Stimulated activated CD8-positive, alpha-beta memory T cell treated with anti-CD3 and anti-CD28 coated beads, Interleukin-4, amount 100 ng/mL, for 24 hours (primary cell): Measurements from ENCODE around the gene HINT2.

Experiments
- DNase-seq: peaks from one replicate; pipeline ENCODE4 v3.0.0-alpha.2; 2020; ENCODE audit warnings: low read depth

HINT2 gene

DNA sequence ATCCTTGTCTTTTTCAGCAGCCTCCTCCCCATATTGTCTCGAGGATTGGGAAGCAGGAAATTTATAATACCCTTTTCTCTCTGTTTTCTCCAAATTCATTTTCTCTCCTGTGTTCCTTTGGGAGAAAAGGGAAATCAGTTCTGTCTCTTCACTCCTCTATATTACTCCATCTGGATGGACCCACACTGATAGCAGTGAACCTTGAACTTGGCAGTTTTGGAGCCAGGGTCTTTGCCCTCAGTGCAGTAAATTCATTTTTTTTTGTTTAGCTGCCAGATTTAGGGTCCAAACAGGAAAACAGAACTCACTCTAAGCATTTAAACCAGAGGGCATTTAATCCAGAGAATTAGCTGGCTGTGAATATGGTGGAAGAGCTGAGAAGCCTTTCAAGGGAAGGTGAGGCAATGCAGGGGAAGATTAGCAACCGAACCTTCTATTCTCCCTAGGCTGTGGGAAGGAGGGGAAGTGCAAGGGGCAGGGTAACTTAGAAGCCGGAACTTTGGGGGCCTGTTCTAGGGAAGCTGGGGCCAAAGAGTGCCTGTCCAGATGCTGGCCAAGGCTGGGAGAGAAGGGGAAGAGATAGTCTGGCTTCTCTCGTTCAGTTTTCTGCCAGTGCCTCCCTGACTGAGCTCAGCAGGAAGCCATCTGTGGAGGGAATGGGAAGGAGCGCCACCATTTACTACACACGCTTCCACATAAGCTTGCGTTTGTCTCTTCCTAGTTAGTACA is 39.8 kb downstream of the HINT2 start:
- DNase-seq: no peak

DNA sequence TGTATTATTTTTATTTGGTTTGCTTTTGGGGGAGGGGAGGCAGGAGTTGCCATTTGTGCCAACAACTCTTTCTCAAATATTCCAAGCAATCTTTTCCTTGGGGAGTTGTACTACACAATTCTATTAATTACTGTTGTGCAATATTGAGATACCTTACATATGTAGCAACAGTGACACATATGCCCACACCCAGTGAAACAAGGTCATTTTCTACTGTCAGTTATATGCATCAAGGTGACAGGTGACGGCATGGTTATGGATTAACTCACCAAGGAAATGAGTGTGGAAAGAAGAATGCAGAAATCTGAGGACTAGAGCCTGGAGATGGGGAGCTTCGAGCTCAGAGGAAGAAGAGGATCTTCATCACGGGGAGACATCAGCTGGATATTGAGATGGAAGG is 42.9 kb downstream of the HINT2 start:
- DNase-seq: no peak

DNA sequence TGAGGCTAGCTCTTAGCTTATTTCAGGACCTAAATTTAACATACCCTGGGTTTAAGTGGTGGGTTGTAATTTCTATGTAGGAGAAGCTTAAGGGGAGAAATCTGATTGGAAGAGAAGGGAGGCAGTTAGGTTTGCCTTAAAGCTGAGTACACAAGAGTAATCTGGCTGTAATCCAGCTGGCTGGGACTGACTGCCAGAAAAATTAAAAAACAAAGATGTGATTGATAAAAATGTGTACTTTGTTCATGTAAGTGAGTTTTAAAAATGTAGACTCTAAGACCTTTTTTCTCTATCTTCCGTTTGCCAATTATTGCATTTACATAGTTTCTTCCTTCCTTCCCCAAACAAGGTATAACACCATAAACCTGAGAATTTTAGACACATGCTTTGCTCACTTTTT is 43.3 kb downstream of the HINT2 start:
- no peak for DNase-seq

DNA sequence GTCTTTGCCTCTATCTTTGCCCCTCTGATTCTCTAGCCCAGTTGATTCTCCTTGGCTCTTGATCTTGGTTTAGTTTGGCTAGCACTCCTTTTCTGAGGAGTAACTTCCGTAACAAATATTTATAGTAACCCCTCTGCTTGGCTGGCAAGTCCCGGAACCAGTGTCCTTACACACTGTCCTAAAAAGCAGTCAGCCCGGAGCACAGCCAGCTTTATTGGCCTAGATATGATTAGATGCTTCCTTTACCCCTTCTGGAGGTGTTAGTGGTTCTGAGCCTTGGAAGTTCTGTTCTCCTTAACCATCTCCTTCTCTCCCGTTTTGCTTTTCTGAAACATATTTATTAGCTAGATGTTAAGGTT is 43.8 kb downstream of the HINT2 start:
- DNase-seq: no peak

DNA sequence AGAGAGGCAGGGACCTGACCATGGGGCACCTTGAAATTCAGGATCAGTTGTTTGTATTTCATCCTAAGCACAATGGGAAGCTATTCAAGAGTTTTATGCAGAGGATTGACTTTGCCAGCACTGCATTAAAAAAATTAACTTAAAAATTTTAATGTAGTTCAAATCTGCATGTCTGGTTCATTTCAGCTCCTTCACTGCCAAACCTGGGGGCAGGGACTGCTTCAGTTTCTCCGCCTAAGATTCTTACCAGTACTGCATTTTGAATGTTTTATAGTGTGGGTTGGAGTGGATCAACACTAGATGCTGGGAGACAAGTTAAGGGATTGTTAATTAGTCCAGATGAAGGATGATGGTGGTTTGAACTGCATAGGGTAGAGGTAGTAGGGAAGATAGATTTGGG is 45.1 kb downstream of the HINT2 start:
- DNase-seq: no peak

DNA sequence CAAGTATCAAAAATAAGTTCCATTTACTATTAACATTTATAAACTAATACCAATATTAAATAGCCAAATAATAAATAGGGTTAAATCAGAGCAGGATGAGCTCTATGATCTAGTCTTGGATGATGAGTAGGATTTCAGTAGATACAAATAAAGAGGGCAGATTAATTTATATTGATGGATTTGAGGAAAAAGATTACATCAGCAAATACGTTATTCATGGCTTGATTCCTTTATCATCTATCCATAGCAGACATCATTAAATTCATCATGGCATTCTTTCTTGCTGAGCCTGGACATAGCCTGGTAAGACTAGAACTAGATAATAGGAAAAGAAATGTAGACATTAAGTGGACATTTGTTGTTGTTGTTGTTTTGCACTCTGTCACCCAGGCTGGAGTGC is 47.4 kb downstream of the HINT2 start:
- no peak for DNase-seq

DNA sequence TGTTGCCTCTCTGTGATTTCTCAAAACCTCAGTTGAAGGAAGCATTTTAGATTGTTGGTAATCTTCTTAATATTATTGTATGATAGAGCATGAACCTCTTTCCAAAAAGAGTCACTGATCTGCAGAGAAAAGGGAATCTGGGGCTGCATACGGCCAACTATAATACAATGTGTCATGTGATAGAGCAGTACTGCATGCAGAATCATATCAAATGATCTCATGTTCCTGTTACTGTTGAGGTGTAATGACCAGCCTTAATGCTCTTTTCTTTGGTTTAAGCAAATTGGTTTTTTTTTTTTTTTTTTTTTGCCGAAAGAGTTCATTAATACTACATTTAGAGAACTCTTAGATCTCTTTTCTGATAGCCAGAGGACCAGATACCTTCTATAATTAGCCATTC is 47.8 kb downstream of the HINT2 start:
- DNase-seq: no peak

DNA sequence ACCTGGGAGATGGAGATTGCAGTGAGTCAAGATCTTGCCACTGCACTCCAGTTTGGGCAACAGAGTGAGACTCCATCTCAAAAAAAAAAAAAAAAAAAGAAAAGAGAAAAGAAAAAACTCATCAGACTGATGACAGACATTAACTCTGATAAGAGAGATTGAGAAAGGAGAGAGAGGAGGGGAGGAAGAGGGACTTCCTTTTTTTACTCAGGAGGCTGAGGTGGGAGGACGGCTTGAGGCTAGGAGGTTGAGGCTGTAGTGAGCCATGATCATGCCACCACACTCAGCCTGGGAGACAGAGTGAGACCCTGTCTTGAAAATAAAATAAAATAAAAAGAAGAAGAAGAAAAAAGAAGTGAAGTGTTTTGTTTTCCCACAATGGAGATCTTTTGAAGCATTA is 51.0 kb downstream of the HINT2 start:
- DNase-seq: no peak

DNA sequence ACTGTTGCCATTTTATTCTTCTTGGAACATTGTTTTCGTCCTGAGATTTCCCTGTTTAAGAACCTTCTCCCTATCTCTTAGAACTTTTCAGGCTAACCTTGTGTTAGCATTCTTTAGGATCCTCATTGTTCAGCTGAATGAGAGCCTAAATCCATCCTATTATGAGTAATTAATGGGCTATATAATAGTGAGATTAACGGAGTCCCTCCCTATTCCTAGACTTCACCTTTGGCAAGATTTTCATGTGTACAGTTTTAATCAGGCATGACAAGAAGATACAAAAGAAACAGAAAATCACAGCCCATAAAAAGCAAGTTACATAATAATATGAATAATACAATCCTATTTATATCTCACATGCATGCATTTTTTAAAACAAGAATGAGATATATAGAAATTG is 51.7 kb downstream of the HINT2 start:
- no peak for DNase-seq
